ENCODE measurements around the gene HNRNPH1.

DNA sequence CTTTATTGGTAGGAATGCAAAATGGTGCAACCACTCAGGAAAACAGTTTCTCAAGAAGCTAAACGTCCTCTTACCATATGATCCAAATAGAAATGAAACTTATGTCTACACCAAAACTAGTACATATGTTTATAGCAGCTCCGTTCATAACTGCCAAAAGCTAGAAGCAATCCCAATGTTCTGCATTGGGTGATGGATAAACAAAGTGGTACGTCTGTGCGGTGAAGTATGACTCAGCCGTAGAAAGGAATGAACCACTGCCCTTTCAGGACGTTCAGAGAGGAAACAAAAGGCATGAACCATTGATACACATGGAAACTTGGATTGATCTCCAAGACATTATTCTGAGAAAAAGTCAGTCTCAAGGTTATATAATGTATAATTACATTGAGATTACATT is 27.6 kb downstream of the HNRNPH1 start:
- TF ChIP-seq, protein P1, sequence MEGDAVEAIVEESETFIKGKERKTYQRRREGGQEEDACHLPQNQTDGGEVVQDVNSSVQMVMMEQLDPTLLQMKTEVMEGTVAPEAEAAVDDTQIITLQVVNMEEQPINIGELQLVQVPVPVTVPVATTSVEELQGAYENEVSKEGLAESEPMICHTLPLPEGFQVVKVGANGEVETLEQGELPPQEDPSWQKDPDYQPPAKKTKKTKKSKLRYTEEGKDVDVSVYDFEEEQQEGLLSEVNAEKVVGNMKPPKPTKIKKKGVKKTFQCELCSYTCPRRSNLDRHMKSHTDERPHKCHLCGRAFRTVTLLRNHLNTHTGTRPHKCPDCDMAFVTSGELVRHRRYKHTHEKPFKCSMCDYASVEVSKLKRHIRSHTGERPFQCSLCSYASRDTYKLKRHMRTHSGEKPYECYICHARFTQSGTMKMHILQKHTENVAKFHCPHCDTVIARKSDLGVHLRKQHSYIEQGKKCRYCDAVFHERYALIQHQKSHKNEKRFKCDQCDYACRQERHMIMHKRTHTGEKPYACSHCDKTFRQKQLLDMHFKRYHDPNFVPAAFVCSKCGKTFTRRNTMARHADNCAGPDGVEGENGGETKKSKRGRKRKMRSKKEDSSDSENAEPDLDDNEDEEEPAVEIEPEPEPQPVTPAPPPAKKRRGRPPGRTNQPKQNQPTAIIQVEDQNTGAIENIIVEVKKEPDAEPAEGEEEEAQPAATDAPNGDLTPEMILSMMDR (IDR thresholded peaks at IDR 0.05) = no peak
- TF ChIP-seq EZH2 (IDR thresholded peaks at IDR 0.05) = no peak

Data from neural progenitor cell (in vitro differentiated cells).